NOMO-1 (cell line): ENCODE measurements around the gene DLGAP1.

ENCODE experiments used
- DNase-seq, 2 experiments: peaks; one replicate each; lab custom pipeline; 2025; ENCODE audit not compliant: unreplicated experiment in 2 of 2; lab: John Stamatoyannopoulos, UW

The DLGAP1 gene

DNA sequence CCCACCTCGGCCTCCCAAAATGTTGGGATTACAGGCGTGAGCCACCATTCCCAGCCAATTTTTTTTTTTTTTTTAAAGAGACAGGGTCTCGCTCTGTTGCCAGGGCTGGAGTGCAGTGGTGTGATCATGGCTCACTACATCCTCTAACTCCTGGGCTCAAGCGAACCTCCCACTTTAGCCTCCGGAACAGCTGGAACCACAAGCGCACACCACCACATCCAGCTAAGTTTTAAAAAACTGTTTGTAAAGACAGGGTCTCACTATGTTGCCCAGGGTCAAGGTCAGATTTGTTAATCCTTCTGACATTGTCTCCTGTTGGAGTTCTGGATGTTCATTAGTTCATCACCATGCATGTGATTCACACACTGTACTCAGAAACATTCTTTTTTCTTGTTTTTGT is 855.2 kb downstream of the DLGAP1 start:
- DNase-seq, result no peak

DNA sequence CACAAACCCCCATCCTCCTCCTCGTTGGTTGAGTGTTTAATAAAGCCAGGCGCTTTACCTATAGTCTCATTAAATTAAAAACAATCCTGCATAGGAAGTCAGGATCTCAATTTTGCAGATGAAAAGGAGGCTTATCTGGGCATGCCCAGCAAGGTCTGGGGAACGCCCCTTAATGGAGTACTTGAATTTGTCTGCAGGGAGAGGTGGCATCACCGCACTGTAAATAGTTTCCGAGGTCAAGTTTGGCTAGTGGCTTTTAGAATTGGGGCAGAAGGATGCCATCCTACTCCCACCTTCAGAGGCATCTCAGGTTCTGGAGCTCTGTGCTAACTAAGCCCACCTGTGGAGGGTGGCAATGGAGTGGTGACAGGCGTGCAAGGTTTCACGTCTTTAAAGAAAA is 855.9 kb downstream of the DLGAP1 start:
- DNase-seq, result no peak

DNA sequence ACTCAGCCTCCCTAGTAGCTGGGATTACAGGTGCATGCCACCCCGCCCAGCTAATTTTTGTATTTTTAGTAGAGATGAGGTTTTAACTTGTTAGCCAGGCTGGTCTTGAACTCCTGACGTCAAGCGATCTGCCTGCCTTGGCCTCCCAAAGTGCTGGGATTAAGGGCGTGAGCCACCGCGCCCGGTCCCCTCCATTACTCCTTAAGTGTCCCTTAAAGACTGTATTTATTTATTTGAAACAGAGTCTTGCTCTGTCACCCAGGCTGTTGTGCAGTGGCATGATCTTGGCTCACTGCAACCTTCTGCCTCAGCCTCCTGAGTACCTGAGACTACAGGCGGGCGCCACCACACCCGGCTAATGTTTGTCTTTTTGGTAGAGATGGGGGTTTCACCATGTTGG is 856.5 kb downstream of the DLGAP1 start:
- DNase-seq, result no peak

DNA sequence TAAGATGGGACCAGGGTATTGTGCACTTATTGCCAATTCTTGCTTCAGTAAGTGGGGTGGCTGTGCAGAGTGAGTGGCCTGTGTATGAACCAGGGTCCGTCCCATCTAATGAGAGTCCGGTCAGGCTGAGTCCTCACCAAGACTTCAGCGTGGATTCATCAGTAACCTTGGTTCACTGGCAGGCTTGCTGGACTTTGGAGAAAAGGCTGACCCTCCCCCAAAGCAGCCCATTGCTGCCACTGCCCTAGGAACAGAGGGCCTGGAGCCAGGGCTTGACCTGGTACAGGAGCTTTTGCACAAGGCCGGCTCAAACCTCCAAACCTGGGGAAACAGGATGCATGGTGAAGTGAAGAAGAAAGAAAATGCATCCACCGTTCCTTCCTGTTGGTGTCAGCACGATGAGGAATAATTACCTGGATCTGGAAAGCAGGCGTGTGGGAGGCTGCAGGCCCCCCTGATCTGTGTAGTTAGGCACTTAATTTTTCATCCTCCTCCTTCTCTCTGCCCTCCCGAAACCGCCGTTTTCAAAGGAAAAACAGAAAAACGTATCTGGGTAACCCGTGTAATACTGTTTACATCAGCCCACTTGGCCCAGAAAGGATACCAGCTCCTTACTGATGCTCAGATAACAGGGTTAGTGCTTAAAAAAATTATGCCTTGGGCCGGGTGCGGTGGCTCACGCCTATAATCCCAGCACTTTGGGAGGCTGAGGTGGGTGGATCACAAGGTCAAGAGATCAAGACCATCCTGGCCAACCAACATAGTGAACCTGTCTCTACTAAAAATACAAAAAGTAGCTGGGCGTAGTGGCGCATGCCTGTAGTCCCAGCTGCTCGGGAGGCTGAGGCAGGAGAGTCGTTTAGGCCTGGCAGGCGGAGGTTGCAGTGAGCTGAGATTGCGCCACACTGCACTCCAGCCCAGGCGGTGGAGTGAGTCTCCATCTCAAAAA is 857.4 kb downstream of the DLGAP1 start:
- no peak for DNase-seq

DNA sequence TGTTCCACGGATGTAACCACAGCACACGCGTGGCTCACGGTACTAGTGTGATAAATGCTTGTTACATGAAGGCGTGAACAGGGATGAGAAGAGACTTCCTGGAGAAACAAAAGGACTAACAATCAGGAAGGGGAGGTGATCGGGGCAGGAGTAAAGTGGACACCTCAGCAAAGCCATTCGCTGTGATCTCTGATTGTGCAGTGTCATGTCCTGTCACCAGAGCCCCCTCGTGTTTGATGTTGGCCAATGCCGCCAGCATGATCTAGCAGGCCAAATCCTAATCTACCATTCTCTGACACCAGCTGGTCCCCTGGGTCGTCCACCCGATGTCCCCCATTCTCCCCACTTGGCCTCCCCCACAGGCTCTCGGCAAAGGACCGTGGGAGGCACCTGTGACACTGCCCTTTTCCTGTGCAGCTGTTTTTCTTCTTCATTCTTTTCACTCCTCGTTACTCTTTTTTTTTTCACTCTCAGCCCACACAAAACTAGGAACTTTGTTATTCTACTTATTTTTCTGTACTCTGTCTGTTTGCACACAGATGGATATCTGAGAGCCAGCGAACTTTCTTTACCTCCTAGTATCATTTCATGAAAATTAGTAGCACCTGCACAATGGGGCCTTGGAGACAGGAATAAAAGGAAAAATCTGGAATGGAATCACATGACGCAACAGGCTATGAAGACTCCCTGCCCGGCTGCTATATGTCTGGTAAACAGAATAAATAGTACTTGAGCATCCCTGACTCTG is 858.3 kb downstream of the DLGAP1 start:
- peak in 1 of 2 experiments; percentile 50 for DNase-seq

DNA sequence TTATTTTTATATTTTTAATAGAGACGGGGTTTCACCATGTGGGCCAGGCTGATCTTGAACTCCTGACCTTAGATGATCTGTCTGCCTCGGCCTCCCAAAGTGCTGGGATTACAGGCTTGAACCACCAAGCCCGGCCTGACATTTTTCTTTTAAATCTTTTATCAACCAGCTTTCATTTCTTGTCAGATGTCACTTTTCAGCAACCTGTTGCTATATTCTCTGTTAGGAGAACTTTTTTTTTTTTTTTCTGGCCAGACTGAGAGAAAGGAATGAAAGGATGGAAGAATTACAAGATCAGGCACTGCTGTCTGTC is 858.8 kb downstream of the DLGAP1 start:
- DNase-seq, result no peak

DNA sequence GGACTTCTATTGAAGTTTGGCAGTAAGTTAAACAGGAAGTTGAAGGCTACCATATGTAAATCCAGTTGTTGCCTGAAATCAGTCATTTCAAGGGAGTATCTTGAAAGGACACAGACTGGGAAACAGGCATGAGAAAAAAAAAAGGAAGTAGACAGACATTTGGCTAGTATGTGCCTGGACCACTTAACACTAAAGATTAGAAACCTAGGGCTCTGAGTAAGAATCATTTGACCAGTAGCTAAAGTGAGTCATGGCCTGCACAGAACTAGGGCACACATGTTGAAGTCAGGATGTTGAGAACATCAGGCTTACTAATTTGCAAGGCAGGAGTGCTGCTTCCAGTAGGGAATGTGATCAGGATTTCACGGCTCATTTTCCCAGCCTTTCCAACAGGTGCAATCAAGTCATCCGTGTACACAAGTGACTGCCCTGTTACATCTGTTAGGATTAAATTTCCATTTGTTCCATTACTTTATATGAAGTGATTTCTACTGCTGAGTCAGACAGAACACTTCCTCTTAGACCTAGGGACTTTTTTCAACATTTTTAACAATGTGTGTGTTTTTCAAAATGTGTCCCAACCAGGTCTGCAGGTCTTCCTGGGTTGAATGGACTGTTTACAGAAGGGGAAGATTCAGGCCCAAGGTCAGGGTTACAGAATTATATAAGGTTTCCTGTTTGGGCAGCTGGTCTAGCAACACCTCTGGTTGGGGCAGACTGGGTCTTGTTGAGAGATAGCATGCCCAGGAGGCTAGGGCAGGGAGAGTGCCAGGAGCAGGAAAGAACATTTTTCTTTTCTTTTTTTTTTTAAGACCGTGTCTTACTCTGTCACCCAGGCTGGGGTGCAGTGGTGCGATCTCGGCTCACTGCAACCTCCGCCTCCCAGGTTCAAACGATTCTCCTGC is 859.5 kb downstream of the DLGAP1 start:
- DNase-seq, result peak; percentile 40 to 71

DNA sequence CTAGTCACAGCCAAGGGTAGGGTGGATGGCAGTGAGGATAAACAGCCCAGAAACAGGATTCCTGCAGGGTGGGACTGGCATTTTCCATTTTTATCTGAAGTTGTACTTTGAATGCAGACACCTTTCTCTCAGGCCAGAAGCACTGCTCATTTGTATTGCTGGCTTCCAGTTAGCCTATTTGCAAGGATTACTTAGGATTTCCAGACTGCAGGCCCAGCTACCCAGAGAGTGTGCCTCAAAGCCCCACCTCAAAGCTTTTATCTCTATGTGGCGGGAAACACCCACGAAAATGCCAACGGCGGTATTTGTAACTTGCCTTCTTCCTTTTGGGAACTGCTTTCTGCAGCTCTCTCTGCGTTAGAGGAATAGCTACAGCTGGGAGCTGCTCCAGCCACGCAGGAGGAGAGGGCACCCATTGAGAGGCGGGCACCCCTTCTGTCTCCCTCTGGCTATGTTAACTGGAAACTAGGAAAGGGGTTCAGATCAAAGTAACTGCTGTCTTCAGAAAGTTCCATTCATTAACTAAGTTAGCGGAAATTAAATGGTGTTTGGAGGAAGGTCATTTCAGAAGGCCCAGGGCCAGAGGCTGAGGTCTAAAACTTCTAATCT is 860.2 kb downstream of the DLGAP1 start:
- no peak for DNase-seq

DNA sequence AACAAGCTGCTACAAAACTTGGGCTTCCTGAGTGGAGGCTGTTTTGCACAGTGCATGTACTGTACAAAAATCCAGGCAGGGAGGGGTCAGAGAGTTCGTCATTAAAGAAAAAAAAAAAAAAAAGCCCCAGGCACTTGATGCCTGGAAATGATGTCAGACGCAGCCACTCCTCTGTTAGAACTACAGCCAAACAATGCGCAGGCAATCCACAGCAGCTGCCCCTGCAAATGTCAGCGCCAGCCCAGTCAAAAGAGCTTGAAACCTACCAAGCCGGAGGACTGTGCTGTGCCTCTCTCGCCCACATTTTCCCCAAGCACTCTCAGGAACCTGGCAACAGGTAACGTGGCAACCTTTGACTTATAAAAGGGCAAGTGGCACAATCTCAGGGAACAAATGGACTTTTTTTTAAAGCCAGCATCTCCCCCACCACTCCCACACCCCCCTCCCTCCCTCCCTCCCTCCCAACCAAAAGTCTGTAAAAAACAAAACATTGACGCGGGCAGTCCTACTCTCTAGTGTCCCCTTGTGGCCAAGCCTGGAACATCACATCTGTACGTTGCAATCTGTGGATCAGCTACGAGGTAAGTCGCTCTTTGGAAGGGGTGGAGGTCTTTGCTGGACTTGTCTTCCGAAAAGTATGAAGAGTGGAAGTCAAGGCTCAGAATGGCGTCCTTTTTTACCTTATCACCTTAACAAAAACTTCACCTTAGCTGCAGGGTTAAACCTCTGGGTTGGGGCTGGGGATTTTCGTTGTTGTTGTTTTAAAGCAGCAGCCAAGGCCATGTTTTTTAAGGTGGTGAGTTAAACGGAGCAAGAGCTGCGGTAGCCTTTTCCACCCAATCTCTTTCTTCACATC is 861.0 kb downstream of the DLGAP1 start:
- peak; percentile 61 to 71 for DNase-seq

DNA sequence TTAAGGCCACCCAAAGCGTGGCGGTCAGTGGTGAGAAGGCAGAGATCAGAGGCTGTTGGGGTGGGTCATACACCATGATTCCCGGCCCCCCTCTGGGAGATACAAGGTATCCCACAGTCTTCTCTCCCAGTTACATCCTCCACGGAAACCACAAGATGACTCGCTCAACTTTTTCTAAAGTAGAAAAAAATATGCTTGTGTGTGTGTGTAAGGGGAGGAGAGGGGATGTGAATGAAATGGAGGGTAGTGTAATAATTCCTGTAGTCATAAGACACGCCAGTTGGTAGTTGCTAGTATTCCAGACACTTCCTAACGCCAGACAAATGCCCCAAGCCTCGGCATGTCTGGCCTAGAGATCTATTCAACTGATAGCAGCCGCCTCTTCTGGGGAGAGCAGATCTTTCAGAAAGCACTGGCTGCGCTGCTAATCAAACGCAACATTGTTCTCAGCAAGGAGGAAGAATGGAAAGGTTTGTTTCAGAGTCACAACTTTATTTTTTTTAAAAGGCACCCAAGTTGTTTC is 861.7 kb downstream of the DLGAP1 start:
- no peak for DNase-seq

DNA sequence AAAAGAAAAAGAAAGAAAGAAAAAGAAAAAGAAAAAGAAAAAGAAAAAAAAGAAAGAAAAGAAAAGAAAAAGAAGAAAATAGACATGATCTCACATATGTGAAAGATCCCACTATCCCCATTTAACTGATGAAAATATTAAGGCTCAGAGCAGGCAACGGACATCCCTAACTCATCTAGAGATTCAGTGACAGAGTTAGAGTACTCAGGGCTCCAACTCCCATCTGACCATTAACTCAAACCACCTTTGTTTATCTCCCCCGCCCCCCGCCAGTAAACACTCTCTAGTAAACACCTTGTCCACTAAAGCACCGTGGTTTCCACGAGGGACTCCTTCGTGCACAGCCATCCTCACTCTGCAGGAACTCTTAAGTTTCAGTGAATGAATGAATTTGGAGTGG is 862.2 kb downstream of the DLGAP1 start:
- no peak for DNase-seq

DNA sequence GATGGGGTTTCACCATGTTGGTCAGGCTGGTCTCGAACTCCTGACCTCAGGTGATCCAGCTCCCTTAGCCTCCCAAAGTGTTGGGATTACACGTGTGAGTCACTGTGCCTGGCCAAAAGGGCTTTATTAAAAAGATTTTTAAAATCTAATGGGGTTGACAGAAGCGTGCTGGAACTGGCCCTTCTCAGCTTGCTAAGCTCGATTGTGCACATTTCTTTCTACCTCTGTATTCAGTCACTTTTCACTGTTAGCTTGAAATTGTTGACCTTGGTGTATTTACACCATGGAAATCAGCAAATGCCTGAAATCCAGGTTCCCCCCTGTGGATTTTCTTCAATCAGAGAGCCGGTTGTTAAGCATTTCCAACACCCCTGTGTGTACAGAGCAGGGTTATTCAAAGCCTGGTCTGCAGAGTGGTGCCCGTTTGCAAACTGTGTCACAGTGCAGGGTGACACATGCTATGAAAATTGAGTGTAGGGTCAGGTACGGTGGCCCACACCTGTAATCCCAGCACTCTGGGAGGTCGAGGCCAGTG is 864.9 kb downstream of the DLGAP1 start:
- DNase-seq, result no peak

DNA sequence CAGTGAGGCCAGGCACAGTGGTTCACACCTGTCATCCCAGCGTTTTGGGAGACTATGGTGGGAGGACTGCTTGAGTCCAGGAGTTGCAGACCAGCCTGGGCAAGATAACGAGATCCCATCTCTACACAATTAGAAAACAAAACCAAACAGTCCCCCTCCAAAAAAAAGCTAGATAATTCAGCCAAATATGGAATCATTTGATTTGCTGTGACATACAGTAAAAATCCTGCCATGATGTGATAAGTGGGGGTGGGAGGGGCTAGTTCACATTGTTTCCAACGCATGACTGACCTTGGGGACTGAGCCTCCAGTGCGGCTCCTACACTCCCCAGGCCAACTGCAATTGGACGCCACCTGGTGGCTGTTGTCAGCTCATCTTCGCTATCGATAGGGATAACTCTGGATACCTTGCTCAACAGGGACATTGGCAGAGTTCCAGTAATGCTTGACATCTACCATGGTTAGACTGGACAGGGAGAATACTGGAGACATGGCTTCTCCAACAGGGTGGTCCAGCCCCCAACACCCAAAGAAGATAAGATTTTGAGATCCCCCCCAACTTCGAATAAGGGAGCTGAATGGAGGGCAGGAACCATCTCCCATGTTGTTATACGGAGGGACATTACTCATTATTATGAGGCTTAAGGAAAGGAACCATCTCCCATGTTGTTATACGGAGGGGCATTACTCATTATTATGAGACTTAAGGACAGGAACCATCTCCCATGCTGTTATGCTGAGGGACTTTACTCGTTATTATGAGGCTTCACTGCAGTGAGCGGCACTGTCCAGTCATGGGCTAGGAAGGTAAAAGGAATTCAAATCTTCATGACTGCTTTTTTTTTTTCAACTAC is 869.2 kb downstream of the DLGAP1 start:
- DNase-seq, result peak; percentile 56 to 75

DNA sequence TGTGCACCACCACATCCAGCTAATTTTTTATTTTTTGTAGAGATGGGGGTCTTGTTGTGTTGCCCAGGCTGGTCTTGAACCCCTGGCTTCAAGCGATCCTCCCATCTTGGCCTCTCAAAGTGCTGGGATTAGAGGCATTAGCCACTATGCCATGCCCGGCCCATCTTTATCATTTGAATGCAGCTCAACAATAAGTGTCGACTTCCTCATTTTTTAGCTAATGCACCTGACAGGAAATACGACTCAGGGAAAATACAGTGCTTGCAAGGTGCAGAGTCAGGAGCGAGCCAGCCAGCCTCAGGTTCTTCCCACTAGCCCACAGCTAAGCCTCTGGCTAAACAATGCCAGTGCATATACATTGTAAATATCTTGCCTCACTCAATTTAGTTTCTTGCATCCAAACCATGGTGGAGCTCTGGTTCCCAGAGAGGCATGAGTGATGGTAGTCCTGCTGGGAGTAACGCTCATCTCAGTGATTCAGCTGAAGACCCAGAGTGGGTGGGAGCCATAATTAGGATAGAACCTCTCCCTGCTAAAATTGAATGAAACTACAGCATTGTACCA is 870.1 kb downstream of the DLGAP1 start:
- DNase-seq, result peak in 1 of 2 experiments; percentile 6

DNA sequence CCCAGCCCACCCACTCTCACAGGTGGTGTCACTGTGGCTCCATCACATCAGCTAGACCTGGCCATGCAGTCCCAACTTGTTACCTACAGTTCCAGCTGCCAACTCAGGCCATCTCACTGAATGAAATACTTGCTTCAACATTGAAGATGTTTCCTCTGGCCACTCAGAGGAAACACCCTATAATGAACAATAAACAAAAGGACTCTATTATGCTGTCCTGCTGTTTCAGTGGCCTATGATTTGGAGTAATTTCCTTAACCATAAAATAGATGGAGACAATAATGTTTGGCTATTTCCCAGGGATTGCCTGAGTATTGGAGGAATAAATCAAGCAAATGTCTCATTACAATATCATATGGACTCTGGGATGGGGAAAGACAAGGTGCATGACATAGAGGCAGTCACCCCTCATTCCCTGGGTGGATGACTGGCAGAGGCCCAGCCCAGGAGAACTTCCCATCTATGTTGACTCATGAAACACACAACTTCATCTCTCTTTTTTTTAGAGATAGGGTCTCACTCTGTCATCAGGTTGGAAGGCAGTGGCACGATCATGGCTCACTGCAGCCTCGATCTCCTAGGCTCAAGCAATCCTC is 870.7 kb downstream of the DLGAP1 start:
- DNase-seq, result no peak

DNA sequence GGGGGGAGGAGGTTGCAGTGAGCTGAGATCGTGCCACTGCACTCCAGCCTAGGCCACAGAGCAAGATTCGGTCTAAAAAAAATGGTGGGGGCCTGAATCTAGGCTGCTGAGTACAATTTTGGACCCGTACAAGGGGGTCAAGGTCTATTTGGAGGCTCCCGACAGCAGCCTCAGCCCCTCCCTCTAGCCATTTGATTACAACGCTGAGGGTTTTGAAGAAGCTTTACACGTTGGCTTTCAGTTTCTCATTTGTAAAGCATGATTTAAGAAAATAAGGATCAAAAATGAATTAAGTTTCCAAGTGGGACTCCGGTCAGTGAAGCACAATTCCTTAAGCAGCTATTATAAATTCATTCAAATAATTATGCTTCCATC is 871.2 kb downstream of the DLGAP1 start:
- DNase-seq, result no peak

DNA sequence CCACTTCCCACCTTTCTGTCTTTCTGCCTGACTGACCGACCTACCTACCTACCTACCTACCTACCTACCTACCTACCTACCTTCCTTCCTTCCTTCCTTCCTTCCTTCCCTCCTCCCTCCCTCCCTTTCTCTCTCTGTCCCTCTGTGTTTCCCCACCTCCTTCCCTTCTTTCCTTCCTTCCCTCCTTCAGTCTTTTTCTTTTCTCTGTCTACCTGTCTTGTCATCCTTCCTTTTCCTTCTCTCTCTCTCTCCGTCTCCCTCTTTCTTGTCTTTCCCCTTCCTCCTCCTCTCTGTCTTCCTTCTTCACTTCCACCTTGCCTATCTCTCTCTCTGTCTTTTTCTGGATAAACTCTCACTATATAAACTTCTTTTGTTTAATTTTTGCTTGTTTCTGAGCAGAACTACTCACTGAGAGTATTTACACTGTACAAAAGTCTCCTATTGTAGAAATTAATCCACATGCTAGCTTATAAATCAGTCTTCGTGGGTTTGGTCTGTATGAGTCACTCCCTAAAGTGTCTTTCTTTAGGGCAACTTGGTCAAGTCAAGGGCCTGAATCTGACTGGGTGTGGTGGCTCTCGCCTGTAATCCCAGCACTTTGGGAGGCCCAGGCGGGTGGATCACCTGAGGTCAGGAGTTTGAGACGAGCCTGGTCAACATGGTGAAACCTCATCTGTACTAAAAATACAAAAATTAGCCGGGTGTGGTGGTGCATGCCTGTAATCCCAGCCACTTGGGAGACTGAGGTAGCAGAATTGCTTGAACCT is 871.8 kb downstream of the DLGAP1 start:
- peak in 1 of 2 experiments; percentile 13 for DNase-seq
